AG09319 (cell line): ENCODE measurements around the gene UFD1.
"Not testable (repeated sequence)": the region's sequence is repeated elsewhere in the genome, so short reads cannot be mapped to it uniquely, and the experiment has no call there.

ENCODE experiments used
- DNase-seq: peaks from one replicate; pipeline ENCODE4 v3.0.0-alpha.2; 2010; ENCODE audit warnings: low read depth; ENCODE audit errors: extremely low read depth
- TF ChIP-seq, protein P1 (sequence below): IDR thresholded peaks from 2 replicates; pipeline ENCODE4 v1.5.1; 2011; ENCODE audit warnings: low read depth, mild to moderate bottlenecking, inconsistent platforms, low read length, moderate library complexity

The UFD1 gene

DNA sequence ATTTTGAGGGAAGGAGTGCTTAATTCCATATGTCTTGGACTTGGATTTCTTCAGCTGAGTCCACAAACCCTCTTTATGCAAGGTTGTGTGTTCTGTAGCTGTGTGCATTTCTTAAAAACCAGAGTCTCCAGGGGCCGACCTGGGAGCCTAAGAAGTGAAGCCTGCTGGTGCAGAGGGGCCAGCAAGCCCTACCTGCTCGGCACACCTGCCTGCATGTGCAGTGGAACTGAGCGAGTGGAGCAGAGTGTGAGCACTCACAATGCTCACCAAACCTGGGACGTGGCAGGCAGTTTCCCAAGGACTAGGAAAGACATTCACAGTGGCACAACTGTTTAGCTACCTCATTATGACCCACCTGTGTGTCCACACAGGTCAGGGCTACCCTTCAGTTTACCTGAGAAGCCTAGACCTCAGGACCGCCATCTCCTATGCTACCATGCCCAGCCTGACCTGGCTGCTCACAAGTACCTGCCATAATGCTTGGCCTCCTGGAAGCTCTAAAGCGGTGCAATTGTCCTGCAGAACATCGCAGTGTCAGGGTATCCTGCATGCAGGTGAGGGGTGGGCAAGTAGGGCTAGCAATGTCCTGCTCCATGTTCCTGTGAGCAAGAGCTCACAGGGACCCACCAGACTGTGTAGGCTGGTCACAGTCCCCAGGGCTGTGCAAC, 35.3 kb downstream of the UFD1 start:
- DNase-seq: no peak
- TF ChIP-seq, protein P1, sequence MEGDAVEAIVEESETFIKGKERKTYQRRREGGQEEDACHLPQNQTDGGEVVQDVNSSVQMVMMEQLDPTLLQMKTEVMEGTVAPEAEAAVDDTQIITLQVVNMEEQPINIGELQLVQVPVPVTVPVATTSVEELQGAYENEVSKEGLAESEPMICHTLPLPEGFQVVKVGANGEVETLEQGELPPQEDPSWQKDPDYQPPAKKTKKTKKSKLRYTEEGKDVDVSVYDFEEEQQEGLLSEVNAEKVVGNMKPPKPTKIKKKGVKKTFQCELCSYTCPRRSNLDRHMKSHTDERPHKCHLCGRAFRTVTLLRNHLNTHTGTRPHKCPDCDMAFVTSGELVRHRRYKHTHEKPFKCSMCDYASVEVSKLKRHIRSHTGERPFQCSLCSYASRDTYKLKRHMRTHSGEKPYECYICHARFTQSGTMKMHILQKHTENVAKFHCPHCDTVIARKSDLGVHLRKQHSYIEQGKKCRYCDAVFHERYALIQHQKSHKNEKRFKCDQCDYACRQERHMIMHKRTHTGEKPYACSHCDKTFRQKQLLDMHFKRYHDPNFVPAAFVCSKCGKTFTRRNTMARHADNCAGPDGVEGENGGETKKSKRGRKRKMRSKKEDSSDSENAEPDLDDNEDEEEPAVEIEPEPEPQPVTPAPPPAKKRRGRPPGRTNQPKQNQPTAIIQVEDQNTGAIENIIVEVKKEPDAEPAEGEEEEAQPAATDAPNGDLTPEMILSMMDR: no peak

DNA sequence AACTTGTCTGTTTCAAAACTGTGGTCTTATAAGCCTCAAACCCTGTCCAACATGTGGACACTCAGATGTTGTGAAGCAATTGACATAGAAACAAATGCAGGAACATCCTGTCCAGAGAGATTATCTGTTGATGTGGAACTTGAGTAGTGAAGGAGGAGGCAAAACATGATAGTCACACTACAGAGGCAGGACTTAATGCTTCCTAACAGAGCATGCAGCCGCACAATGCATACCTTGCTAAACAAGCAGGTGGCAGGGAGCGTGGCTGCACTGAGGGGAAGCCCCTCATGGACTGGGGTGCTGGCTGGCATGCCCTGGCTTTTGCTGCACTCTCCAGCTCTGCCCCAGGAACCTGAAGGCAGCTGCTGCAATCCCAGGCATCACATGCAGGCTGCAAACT, 36.8 kb downstream of the UFD1 start:
- TF ChIP-seq, protein P1: no peak
- no peak for DNase-seq

DNA sequence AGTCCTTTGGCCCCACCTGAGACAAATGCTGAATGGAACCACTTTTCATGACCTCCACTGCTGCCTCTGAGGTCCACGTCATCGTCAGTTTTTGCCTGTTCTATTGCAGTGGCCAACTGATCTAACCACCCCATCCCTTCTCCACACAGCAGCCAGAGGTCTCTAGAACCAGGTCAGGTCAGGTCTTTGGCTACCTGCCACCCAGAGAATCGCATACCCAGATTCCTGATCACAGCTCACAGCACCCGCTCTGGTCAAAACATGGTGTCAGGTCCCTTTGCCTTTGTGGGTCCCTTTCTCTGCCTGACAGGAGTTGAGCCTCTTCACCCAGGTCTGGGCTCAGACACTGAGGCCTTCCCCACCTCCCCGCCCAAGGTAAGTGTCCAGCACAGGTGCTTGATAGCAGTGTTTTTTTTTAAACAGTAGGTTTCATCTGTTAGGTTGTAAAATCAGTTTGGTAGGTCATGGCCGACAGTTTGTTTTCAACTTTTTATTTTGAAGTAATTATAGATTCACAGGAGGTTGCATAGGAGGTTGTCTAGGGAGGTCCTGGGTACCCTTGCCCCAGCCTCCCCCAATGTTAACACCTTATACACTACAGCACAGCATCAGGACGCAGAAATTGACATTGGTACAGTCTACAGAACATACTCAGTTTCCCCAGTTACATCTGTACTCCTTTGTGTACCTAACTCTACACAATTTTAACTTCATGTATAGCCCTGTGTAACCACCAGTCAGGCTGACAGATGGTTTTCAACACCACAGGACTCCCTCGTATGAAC, 38.4 kb downstream of the UFD1 start:
- DNase-seq: no peak
- TF ChIP-seq, protein P1: no peak

DNA sequence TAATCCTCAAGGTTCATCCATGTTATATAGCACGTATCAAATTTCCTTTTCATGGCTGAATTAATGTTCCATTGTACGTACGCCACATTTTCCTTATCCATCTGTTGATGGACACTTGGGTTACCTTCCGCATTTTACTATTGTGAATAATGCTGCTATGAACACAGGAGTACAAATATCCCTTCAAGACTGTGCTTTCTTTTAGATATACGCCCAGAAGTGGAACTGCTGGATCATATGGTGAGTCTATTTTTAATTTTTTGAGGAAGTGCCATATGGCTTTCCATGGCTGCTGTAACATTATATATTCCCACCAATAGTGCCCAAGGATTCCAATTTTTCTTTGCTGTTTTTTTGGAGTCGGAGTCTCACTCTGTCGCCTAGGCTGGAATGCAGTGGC, 40.7 kb downstream of the UFD1 start:
- TF ChIP-seq, protein P1: no peak
- DNase-seq: no peak

DNA sequence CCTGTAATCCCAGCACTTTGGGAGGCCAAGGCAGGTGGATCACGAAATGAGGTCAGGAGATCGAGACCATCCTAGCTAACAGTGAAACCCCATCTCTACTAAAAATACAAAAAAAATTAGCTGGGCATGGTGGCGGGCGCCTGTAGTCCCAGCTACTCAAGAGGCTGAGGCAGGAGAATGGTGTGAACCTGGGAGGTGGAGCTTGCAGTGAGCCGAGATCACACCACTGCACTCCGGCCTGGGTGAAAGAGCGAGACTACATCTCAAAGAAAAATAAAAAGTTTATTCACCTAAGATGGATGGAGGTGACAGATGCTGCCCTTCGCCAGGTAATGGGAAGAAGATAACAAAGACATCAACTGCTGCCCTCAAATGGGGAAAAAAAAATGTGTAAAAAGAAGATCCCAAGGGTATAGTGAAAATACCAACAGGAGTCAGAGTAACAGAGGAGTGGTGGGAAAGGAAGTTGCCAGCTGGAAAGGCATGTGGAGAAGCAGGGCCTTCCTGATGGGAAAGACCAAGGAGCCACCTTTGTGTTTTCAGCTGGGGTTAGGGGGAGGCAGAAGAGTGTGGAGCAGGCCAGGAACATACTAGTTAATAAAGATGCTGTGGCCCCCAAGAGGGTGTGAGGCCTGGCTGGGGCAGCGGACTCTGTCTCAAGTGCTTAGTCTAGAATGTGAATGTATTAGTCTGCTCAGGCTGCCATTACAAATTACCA, 42.4 kb downstream of the UFD1 start:
- DNase-seq: not testable (repeated sequence)

DNA sequence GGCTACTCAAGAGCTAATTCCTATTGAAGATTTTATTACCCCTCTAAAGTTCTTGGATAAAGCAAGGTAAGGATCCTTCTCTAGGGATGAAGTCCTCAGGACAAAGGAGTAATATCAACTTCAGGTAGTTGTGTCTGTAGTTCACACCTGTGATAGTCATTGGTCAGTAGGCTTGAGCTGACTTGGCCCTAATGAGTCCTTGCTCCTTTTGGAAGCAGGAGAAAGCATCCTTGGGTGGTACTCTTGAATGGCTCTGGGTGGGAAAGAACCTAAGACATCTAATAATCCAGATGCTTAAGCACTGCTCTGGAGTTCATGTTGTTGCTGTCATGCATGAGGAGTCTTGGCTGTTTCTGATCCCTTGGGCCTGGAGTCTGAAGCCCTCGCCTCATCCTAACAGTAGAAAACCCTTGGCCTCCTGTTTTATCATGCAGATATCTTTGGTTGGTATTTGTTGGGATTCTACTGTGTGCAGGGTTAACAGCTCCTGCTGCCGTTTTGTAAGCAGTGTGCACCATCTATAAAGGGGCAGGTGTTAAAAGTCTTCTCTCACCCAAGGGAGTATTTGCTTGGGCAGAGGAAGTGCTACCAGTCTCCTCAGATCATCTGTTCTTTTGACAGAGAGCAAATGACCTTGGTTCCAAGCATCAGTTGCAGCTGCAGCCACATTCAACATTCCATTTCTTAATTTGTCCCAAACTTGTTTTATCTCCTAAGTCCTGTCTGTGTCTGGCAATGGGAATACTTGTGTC, 44.0 kb downstream of the UFD1 start:
- TF ChIP-seq, protein P1: no peak
- no peak for DNase-seq

DNA sequence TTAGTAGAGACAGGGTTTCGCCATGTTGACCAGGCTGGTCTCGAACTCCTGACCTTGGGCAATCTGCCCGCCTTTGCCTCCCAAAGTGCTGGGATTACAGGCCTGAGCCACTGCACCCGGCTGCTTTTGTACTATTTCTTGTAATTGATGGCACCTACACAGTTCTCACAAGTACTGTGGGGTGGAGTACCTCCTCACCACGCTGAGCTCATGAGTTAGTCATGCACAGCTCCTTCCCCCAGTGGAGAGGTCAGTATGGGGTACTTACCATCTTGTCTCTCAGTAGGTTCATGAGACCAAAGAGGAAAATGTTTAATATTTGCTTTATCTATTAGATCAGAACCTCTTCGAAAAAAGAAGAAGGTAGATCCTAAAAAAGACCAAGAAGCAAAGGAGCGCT, 44.6 kb downstream of the UFD1 start:
- TF ChIP-seq, protein P1: no peak
- no peak for DNase-seq
